ENCODE results near the gene ITIH1. TPM values are rescaled to one million over a fixed set of nuclear protein-coding genes. Genes with fewer than 3 reads are reported as not detected.

The ITIH1 gene
- total RNA-seq, 4 donors from 2014 or later = 0.39 TPM; not detected in 3

- H3K4me3 ChIP-seq (ENCODE audit: low read depth, poor library complexity, severe bottlenecking) = no peak overlapping the region
Measured at GRCh38 chr3:52833202-52833601, 55.8 kb downstream of the ITIH1 start.

GRCh38 chr3:52834871-52835501, 57.6 kb downstream of the ITIH1 start, which contains the start of gene MUSTN1:
Gene MUSTN1 (minus strand): TSS chr3:52835019. CDS start chr3:52834948, 71 bp downstream.
- 61 to 65% methylated on average over 6 to 11 of the region's 11 CpGs for WGBS, 2 donors
- no peak within 1 kb of the TSS for H3K4me3 ChIP-seq (ENCODE audit: low read depth, poor library complexity, severe bottlenecking)
- TF ChIP-seq POLR2A (IDR thresholded peaks at IDR 0.05) = no peak
- no peak for TF ChIP-seq CTCF (IDR thresholded peaks at IDR 0.05)
- DNase-seq (ENCODE audit: low spot score in 2 of 2) = no peak
- intact Hi-C loops (cut with DNase I; ENCODE audit: low total_unique reads) = no loop called here

More at GRCh38 chr3:52833202-52833601, 55.8 kb downstream of the ITIH1 start:
- 89 to 94% methylated on average over 14 of the region's 14 CpGs for WGBS, 2 donors
- no peak for TF ChIP-seq POLR2A (IDR thresholded peaks at IDR 0.05)
- no peak for TF ChIP-seq CTCF (IDR thresholded peaks at IDR 0.05)
- DNase-seq (ENCODE audit: low spot score in 2 of 2) = no peak
- intact Hi-C loops (cut with DNase I; ENCODE audit: low total_unique reads) = no loop called here

- H3K4me3 ChIP-seq (ENCODE audit: low read depth, poor library complexity, severe bottlenecking) = no peak overlapping the region
- 78 to 88% methylated on average over 8 of the region's 8 CpGs for WGBS, 2 donors
- TF ChIP-seq CTCF (IDR thresholded peaks at IDR 0.05) = no peak
- no peak for TF ChIP-seq POLR2A (IDR thresholded peaks at IDR 0.05)
- intact Hi-C loops (cut with DNase I; ENCODE audit: low total_unique reads) = no loop called here
- no peak for DNase-seq (ENCODE audit: low spot score in 2 of 2)
Measured at GRCh38 chr3:52835766-52836470, 58.5 kb downstream of the ITIH1 start.

DNA sequence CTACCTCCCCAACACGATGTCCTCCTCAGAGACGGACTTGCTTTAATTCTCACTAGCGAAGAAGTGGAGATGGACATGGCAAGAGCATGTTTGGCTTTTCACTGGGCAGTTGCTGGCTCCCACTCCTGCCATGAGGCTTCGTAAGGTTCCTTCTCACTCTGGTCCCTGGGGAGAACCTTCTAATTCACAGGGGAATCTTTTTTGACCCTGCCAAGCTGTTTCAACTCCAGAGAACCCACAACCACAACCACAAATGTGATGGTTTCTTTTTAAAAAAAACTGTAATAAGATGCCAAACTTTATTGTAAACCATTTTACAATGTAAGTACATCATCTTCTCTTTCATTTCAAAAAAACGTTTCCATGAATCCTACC, 59.1 kb downstream of the ITIH1 start:
- 85 to 94% methylated on average over 5 of the region's 5 CpGs for whole genome bisulfite sequencing, 2 donors
- DNase-seq (ENCODE audit: low spot score in 2 of 2) = no peak
- no peak overlapping the region for H3K4me3 ChIP-seq (ENCODE audit: low read depth, poor library complexity, severe bottlenecking)
- intact Hi-C loops (cut with DNase I; ENCODE audit: low total_unique reads) = no loop called here
- no peak for TF ChIP-seq CTCF (IDR thresholded peaks at IDR 0.05)
- TF ChIP-seq POLR2A (IDR thresholded peaks at IDR 0.05) = no peak

DNA sequence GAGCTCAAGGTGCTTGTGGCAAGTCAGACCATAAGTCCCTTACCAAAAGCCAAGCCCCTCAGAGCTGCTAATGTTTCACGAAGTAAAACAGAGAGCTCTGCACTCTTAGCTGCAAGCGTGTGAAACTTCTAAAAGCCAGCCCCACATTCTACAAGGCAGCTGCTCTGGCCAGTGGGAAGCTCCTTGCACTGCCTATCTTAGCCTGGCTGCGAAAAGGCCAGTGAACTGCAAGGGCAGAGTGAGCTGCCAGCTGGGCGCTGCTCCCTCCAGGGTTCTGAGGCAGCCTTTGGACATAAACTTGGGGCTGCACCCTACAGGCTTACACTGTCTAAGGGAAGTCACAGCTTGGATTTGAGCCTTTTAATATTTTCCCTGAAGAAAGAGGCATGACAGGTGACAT, 59.6 kb downstream of the ITIH1 start:
- TF ChIP-seq CTCF (IDR thresholded peaks at IDR 0.05) (no peak), POLR2A (IDR thresholded peaks at IDR 0.05) (no peak)
- intact Hi-C loops (cut with DNase I; ENCODE audit: low total_unique reads) = no loop called here
- no peak overlapping the region for H3K4me3 ChIP-seq (ENCODE audit: low read depth, poor library complexity, severe bottlenecking)
- WGBS, 2 donors = 82 to 86% methylated on average over 4 of the region's 4 CpGs
- no peak for DNase-seq (ENCODE audit: low spot score in 2 of 2)
